ENCODE results near the gene OR5K3. TPM values are rescaled to one million over a fixed set of nuclear protein-coding genes. Genes with fewer than 3 reads are reported as not detected.

OR5K3 gene
- total RNA-seq, 1 experiment from 2014 or later: not detected

- H3K36me3 Mint-ChIP-seq (ENCODE audit: insufficient read depth, unreplicated experiment): no peaks in the 10 kb centered on the region
- intact Hi-C loops (cut with micrococcal nuclease; ENCODE audit: unreplicated experiment): no loop called here
- CTCF ChIA-PET: no interaction called here
- TF ChIP-seq, protein P1, sequence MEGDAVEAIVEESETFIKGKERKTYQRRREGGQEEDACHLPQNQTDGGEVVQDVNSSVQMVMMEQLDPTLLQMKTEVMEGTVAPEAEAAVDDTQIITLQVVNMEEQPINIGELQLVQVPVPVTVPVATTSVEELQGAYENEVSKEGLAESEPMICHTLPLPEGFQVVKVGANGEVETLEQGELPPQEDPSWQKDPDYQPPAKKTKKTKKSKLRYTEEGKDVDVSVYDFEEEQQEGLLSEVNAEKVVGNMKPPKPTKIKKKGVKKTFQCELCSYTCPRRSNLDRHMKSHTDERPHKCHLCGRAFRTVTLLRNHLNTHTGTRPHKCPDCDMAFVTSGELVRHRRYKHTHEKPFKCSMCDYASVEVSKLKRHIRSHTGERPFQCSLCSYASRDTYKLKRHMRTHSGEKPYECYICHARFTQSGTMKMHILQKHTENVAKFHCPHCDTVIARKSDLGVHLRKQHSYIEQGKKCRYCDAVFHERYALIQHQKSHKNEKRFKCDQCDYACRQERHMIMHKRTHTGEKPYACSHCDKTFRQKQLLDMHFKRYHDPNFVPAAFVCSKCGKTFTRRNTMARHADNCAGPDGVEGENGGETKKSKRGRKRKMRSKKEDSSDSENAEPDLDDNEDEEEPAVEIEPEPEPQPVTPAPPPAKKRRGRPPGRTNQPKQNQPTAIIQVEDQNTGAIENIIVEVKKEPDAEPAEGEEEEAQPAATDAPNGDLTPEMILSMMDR (IDR thresholded peaks at IDR 0.05; ENCODE audit: unreplicated experiment): no peak
- H3K27ac Mint-ChIP-seq (ENCODE audit: unreplicated experiment): no peak overlapping the region
- H3K27me3 Mint-ChIP-seq (ENCODE audit: unreplicated experiment): no peaks in the 10 kb centered on the region
- peaks cover 8% of the 10 kb centered on the region for H3K4me1 Mint-ChIP-seq (ENCODE audit: low read depth, unreplicated experiment)
- no TSS peak for BruUV-seq (replicated peaks)
- H3K4me3 Mint-ChIP-seq (ENCODE audit: low read depth, unreplicated experiment): no peak overlapping the region
- no peak for DNase-seq
- H3K9me3 Mint-ChIP-seq (ENCODE audit: low read depth, unreplicated experiment): no peaks in the 10 kb centered on the region
Measured at GRCh38 chr3:98361289-98361688, 29.2 kb upstream of the OR5K3 start.

DNA sequence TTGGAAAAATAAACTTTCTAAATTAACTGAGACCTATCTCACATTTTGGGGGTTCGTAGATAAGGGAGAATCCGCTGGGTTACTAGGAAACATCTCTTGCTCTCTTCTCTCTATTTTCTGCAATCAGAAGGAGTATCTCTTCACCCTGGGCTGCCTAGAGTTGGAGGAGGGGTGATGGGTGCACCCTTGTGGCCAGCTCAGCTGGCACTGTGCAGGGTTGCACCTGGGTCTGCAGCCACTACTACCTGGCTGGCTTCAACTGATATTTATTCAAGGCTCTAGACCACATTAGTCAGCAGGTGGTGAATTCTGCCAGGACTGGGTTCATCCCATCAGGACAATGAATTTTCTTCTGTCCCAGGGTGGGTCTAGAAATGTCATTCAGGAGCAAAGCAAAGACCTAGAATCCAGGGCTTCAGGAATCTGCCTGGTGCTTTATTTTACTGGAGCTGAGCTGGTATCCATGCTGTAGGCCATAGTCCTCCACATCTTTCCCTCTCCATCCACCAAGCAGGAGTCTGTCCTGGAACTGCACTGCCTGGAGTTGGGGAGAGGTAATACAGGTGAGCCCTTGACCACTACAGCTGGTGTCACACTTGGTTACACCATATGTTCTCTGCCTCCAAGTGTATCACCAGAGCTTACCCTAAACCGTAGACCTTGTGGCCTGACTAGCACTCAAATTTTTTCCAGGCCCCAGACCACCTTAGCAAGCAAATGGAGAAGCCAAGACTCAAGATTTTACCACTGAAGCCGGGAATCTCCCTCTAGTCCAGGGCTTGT is 22.8 kb upstream of the OR5K3 start:
- no peaks in the 10 kb centered on the region for H3K9me3 Mint-ChIP-seq (ENCODE audit: low read depth, unreplicated experiment)
- H3K27ac Mint-ChIP-seq (ENCODE audit: unreplicated experiment): no peak overlapping the region
- H3K27me3 Mint-ChIP-seq (ENCODE audit: unreplicated experiment): no peaks in the 10 kb centered on the region
- intact Hi-C loops (cut with micrococcal nuclease; ENCODE audit: unreplicated experiment): no loop called here
- TF ChIP-seq, protein P1 (IDR thresholded peaks at IDR 0.05; ENCODE audit: unreplicated experiment): no peak
- H3K4me1 Mint-ChIP-seq (ENCODE audit: low read depth, unreplicated experiment): no peaks in the 10 kb centered on the region
- CTCF ChIA-PET: no interaction called here
- no peak overlapping the region for H3K4me3 Mint-ChIP-seq (ENCODE audit: low read depth, unreplicated experiment)
- BruUV-seq (replicated peaks): no TSS peak
- no peak for DNase-seq
- no peaks in the 10 kb centered on the region for H3K36me3 Mint-ChIP-seq (ENCODE audit: insufficient read depth, unreplicated experiment)

GRCh38 chr3:98371186-98371585 is 19.3 kb upstream of the OR5K3 start:
- H3K4me3 Mint-ChIP-seq (ENCODE audit: low read depth, unreplicated experiment): no peak overlapping the region
- no peaks in the 10 kb centered on the region for H3K9me3 Mint-ChIP-seq (ENCODE audit: low read depth, unreplicated experiment)
- no peaks in the 10 kb centered on the region for H3K27me3 Mint-ChIP-seq (ENCODE audit: unreplicated experiment)
- DNase-seq: no peak
- no peaks in the 10 kb centered on the region for H3K4me1 Mint-ChIP-seq (ENCODE audit: low read depth, unreplicated experiment)
- TF ChIP-seq, protein P1 (IDR thresholded peaks at IDR 0.05; ENCODE audit: unreplicated experiment): no peak
- intact Hi-C loops (cut with micrococcal nuclease; ENCODE audit: unreplicated experiment): no loop called here
- BruUV-seq (replicated peaks): no TSS peak
- no peaks in the 10 kb centered on the region for H3K36me3 Mint-ChIP-seq (ENCODE audit: insufficient read depth, unreplicated experiment)
- no peak overlapping the region for H3K27ac Mint-ChIP-seq (ENCODE audit: unreplicated experiment)
- CTCF ChIA-PET: no interaction called here

- TF ChIP-seq, protein P1 (IDR thresholded peaks at IDR 0.05; ENCODE audit: unreplicated experiment): no peak
- no peak overlapping the region for H3K27ac Mint-ChIP-seq (ENCODE audit: unreplicated experiment)
- H3K27me3 Mint-ChIP-seq (ENCODE audit: unreplicated experiment): no peaks in the 10 kb centered on the region
- no peaks in the 10 kb centered on the region for H3K4me1 Mint-ChIP-seq (ENCODE audit: low read depth, unreplicated experiment)
- BruUV-seq (replicated peaks): no TSS peak
- H3K9me3 Mint-ChIP-seq (ENCODE audit: low read depth, unreplicated experiment): no peaks in the 10 kb centered on the region
- CTCF ChIA-PET: no interaction called here
- no peak for DNase-seq
- H3K36me3 Mint-ChIP-seq (ENCODE audit: insufficient read depth, unreplicated experiment): no peaks in the 10 kb centered on the region
- intact Hi-C loops (cut with micrococcal nuclease; ENCODE audit: unreplicated experiment): no loop called here
- H3K4me3 Mint-ChIP-seq (ENCODE audit: low read depth, unreplicated experiment): no peak overlapping the region
Measured at GRCh38 chr3:98371853-98372252, 18.6 kb upstream of the OR5K3 start.
